Activated T-helper 17 cell treated with anti-CD3 and anti-CD28 coated beads, Interleukin-2, amount 50 U/mL, for 72 hours (primary cell): Measurements from ENCODE around the gene MTAP. TPM values are rescaled to one million over a fixed set of nuclear protein-coding genes. Genes with fewer than 3 reads are reported as not detected.
A peak's percentile ranks its signal among the peaks of the same experiment; 100 is the strongest.
"Not testable (repeated sequence)": the region's sequence is repeated elsewhere in the genome, so short reads cannot be mapped to it uniquely, and the experiment has no call there.

Experiments used
- ATAC-seq: fragments of 150-1000 bp; cut with Tn5 transposase; replicated peaks from 2 replicates; pipeline ENCODE4 v1.10.0; 2021; ENCODE audit warnings: mild to moderate bottlenecking, moderate library complexity
- H3K27ac Mint-ChIP-seq: one replicate; pipeline ENCODE4 v1.8.0; 2022; ENCODE audit warnings: mixed read lengths
- H3K27me3 Mint-ChIP-seq: one replicate; pipeline ENCODE4 v1.8.0; 2022; ENCODE audit warnings: mixed read lengths
- H3K36me3 Mint-ChIP-seq: one replicate; pipeline ENCODE4 v1.8.0; 2022; ENCODE audit warnings: low read depth, mild to moderate bottlenecking, mixed read lengths
- H3K4me1 Mint-ChIP-seq: one replicate; pipeline ENCODE4 v1.8.0; 2022; ENCODE audit warnings: mixed read lengths
- H3K4me3 Mint-ChIP-seq: one replicate; pipeline ENCODE4 v1.8.0; 2022; ENCODE audit warnings: mild to moderate bottlenecking, mixed read lengths
- H3K9me3 Mint-ChIP-seq: one replicate; pipeline ENCODE4 v1.8.0; 2022; ENCODE audit warnings: mixed read lengths
- total RNA-seq, 2 donors: library from RNA; stranded (reverse); gene quantifications; one replicate each; pipeline ENCODE4 v1.2.3, GENCODE V29; 2022

The MTAP gene
- total RNA-seq, 2 donors from 2014 or later, result 41.2 to 62.0 TPM

- Mint-ChIP-seq H3K4me3 (no peak overlapping the region), H3K9me3 (peaks cover 3% of the 10 kb centered on the region), H3K27me3 (peaks cover 19% of the 10 kb centered on the region), H3K27ac (no peak overlapping the region), H3K4me1 (no peaks in the 10 kb centered on the region), H3K36me3 (no peaks in the 10 kb centered on the region)
- ATAC-seq, result no peak
Measured at GRCh38 chr9:21941337-21941995, 139.0 kb downstream of the MTAP start.

GRCh38 chr9:21943464-21943863 is 141.0 kb downstream of the MTAP start:
- ATAC-seq, result no peak
- Mint-ChIP-seq H3K27ac (no peak overlapping the region), H3K9me3 (peaks cover 3% of the 10 kb centered on the region), H3K4me1 (no peaks in the 10 kb centered on the region), H3K36me3 (no peaks in the 10 kb centered on the region), H3K4me3 (no peak overlapping the region), H3K27me3 (peaks cover 19% of the 10 kb centered on the region)

- H3K4me1 Mint-ChIP-seq, result no peaks in the 10 kb centered on the region
- no peak overlapping the region for H3K27ac Mint-ChIP-seq
- peaks cover 15% of the 10 kb centered on the region for H3K27me3 Mint-ChIP-seq
- ATAC-seq, result no peak
- H3K36me3 Mint-ChIP-seq, result no peaks in the 10 kb centered on the region
- no peak overlapping the region for H3K4me3 Mint-ChIP-seq
- H3K9me3 Mint-ChIP-seq, result peaks cover 3% of the 10 kb centered on the region
Measured at GRCh38 chr9:21945606-21946005, 143.2 kb downstream of the MTAP start.

- no peaks in the 10 kb centered on the region for H3K9me3 Mint-ChIP-seq
- ATAC-seq, result peak; percentile 32
- no peaks in the 10 kb centered on the region for H3K4me1 Mint-ChIP-seq
- peaks cover 33% of the 10 kb centered on the region for H3K27me3 Mint-ChIP-seq
- peaks cover 6% of the 10 kb centered on the region for H3K36me3 Mint-ChIP-seq
- H3K27ac Mint-ChIP-seq, result no peak overlapping the region
- no peak overlapping the region for H3K4me3 Mint-ChIP-seq
Measured at GRCh38 chr9:21958833-21959232, 156.4 kb downstream of the MTAP start.

- H3K9me3 Mint-ChIP-seq, H3K4me3 Mint-ChIP-seq, H3K4me1 Mint-ChIP-seq, H3K36me3 Mint-ChIP-seq, H3K27ac Mint-ChIP-seq, ATAC-seq: not testable (repeated sequence)
- peaks cover 37% of the 10 kb centered on the region for H3K27me3 Mint-ChIP-seq
Measured at GRCh38 chr9:21959268-21959667, 156.8 kb downstream of the MTAP start.

GRCh38 chr9:21961569-21961968 is 159.1 kb downstream of the MTAP start:
- Mint-ChIP-seq H3K27me3 (peaks cover 53% of the 10 kb centered on the region), H3K36me3 (peaks cover 7% of the 10 kb centered on the region), H3K27ac (no peak overlapping the region), H3K9me3 (peaks cover under 1% of the 10 kb centered on the region), H3K4me3 (no peak overlapping the region), H3K4me1 (peaks cover 9% of the 10 kb centered on the region)
- ATAC-seq, result no peak

GRCh38 chr9:21964925-21965385 is 162.5 kb downstream of the MTAP start:
- Mint-ChIP-seq H3K4me1 (peaks cover 17% of the 10 kb centered on the region), H3K9me3 (peaks cover 11% of the 10 kb centered on the region), H3K36me3 (peaks cover 28% of the 10 kb centered on the region), H3K4me3 (peak overlapping the region; percentile 63), H3K27me3 (peaks cover 83% of the 10 kb centered on the region), H3K27ac (no peak overlapping the region)
- ATAC-seq, result peak; percentile 78

- peaks cover 33% of the 10 kb centered on the region for H3K36me3 Mint-ChIP-seq
- peak overlapping the region; percentile 63 for H3K4me3 Mint-ChIP-seq
- H3K9me3 Mint-ChIP-seq, result peaks cover 11% of the 10 kb centered on the region
- ATAC-seq, result peak; percentile 79
- peaks cover 20% of the 10 kb centered on the region for H3K4me1 Mint-ChIP-seq
- H3K27me3 Mint-ChIP-seq, result peaks cover 83% of the 10 kb centered on the region
- H3K27ac Mint-ChIP-seq, result peak overlapping the region; percentile 19
Measured at GRCh38 chr9:21965401-21965951, 163.0 kb downstream of the MTAP start.

- Mint-ChIP-seq H3K27me3 (peaks cover 84% of the 10 kb centered on the region), H3K36me3 (peaks cover 38% of the 10 kb centered on the region), H3K4me3 (peak overlapping the region; percentile 63), H3K27ac (no peak overlapping the region), H3K9me3 (peaks cover 11% of the 10 kb centered on the region), H3K4me1 (peaks cover 23% of the 10 kb centered on the region)
- ATAC-seq, result no peak
Measured at GRCh38 chr9:21966140-21966851, 163.9 kb downstream of the MTAP start.

- Mint-ChIP-seq H3K27ac (no peak overlapping the region), H3K27me3 (peaks cover 86% of the 10 kb centered on the region), H3K9me3 (peaks cover 11% of the 10 kb centered on the region), H3K4me3 (no peak overlapping the region), H3K36me3 (peaks cover 40% of the 10 kb centered on the region), H3K4me1 (peaks cover 24% of the 10 kb centered on the region)
- no peak for ATAC-seq
Measured at GRCh38 chr9:21967169-21967568, 164.7 kb downstream of the MTAP start.

GRCh38 chr9:21967702-21968101 is 165.3 kb downstream of the MTAP start:
- Mint-ChIP-seq H3K36me3 (peaks cover 45% of the 10 kb centered on the region), H3K4me1 (peaks cover 24% of the 10 kb centered on the region), H3K4me3 (no peak overlapping the region), H3K27ac (no peak overlapping the region), H3K27me3 (peaks cover 86% of the 10 kb centered on the region), H3K9me3 (peaks cover 11% of the 10 kb centered on the region)
- ATAC-seq, result no peak

- H3K27ac Mint-ChIP-seq, result peak overlapping the region; percentile 20
- H3K4me1 Mint-ChIP-seq, result peaks cover 24% of the 10 kb centered on the region
- peaks cover 43% of the 10 kb centered on the region for H3K36me3 Mint-ChIP-seq
Measured at GRCh38 chr9:21968331-21969010, 166.0 kb downstream of the MTAP start.

GRCh38 chr9:21969011-21969940 is 166.8 kb downstream of the MTAP start:
- H3K27ac Mint-ChIP-seq, result peak overlapping the region; percentile 20
- H3K4me3 Mint-ChIP-seq, result peak overlapping the region; percentile 40
- H3K36me3 Mint-ChIP-seq, result peaks cover 43% of the 10 kb centered on the region
- peaks cover 26% of the 10 kb centered on the region for H3K4me1 Mint-ChIP-seq
- peaks cover 11% of the 10 kb centered on the region for H3K9me3 Mint-ChIP-seq
- ATAC-seq, result no peak
- peaks cover 83% of the 10 kb centered on the region for H3K27me3 Mint-ChIP-seq

More at GRCh38 chr9:21968331-21969010, 166.0 kb downstream of the MTAP start:
- Mint-ChIP-seq H3K9me3 (peaks cover 11% of the 10 kb centered on the region), H3K4me3 (peak overlapping the region; percentile 40), H3K27me3 (peaks cover 83% of the 10 kb centered on the region)
- ATAC-seq, result no peak
